ENCODE measurements around the gene CCDC185.

Gene CCDC185

DNA sequence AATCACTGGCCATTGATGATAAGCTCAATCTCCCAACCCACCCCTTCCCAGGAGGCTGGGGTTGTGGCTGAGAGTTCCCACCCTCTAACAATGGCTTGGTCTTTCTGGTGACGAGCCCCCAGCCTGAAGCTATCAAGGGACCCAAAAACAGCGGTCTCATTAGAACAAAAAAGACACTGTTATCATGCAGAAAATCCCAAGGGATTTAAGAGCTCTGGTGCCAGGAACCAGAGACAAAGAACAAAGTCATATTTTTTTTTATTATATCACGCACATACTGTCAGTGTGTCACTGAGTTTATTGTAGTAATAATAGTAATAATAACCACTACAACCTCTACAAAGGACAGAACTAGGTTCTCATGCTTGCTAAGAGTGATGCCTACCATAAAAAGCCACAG lies 43.9 kb downstream of the CCDC185 start:
- no peak for DNase-seq

- no peak for DNase-seq
These were observed 50.2 kb downstream of the CCDC185 start for GRCh38 chr1:223443397-223443796.

- DNase-seq: no peak
These were observed 51.2 kb downstream of the CCDC185 start for GRCh38 chr1:223444411-223444810.

All from stimulated activated CD4-positive, alpha-beta T cell treated with anti-CD3 and anti-CD28 coated beads, Interleukin-4, amount 100 ng/mL, for 1 hour (primary cell).